C4-2B (cell line): Measurements from ENCODE around the gene THAP11.

Experiments used
- CTCF ChIP-seq: fragments of 450-650 bp; conservative IDR thresholded peaks from 2 replicates; pipeline ENCODE4 v1.5.1; 2017; ENCODE audit warnings: mild to moderate bottlenecking
- ZFX ChIP-seq: fragments of 450-650 bp; IDR thresholded peaks from 2 replicates; pipeline ENCODE4 v1.6.1; 2017

- TF ChIP-seq CTCF: no peak
- peak; percentile 98 for TF ChIP-seq ZFX
Observed at GRCh38 chr16:67892899-67893742, 51.0 kb downstream of the THAP11 start, which contains the start of gene PSKH1.
